Parathyroid adenoma (tissue), 2 donors: ENCODE data around the gene SEPTIN6.

Experiments
- H2AFZ ChIP-seq: fragments of 300-600 bp; sonication (generic); one replicate; pipeline ENCODE4 v1.7.0; 2017; ENCODE audit warnings: antibody characterized with exemption, mild to moderate bottlenecking
- H3K27ac ChIP-seq: fragments of 300-600 bp; sonication (generic); one replicate; pipeline ENCODE4 v1.7.0; 2017
- H3K27me3 ChIP-seq: fragments of 300-600 bp; sonication (generic); one replicate; pipeline ENCODE4 v1.7.0; 2017; ENCODE audit warnings: low read length; ENCODE audit not compliant: control insufficient read depth, insufficient read depth
- H3K36me3 ChIP-seq: fragments of 300-600 bp; sonication (generic); one replicate; pipeline ENCODE4 v1.7.0; 2017; ENCODE audit warnings: low read length; ENCODE audit not compliant: control insufficient read depth, insufficient read depth
- H3K4me1 ChIP-seq: fragments of 300-600 bp; sonication (generic); one replicate; pipeline ENCODE4 v1.7.0; 2017; ENCODE audit warnings: control low read depth
- H3K4me2 ChIP-seq: fragments of 300-600 bp; sonication (generic); one replicate; pipeline ENCODE4 v1.7.0; 2017; ENCODE audit warnings: low read length
- H3K4me3 ChIP-seq: fragments of 300-600 bp; sonication (generic); one replicate; pipeline ENCODE4 v1.7.0; 2017; ENCODE audit warnings: low read depth, low read length
- H3K79me2 ChIP-seq: fragments of 300-600 bp; sonication (generic); one replicate; pipeline ENCODE4 v1.7.0; 2017; ENCODE audit warnings: control low read depth
- H3K9ac ChIP-seq: fragments of 300-600 bp; sonication (generic); one replicate; pipeline ENCODE4 v1.7.0; 2017; ENCODE audit warnings: mild to moderate bottlenecking
- H3K9me3 ChIP-seq: fragments of 300-600 bp; sonication (generic); one replicate; pipeline ENCODE4 v1.7.0; 2017; ENCODE audit warnings: low read length; ENCODE audit not compliant: control insufficient read depth
- TF ChIP-seq, protein P1 (sequence below): fragments of 300-600 bp; sonication (generic); IDR thresholded peaks from one replicate; pipeline ENCODE4 v1.7.0; 2017; ENCODE audit warnings: antibody characterized with exemption, mild to moderate bottlenecking
- donor health status: primary hyperparathyroidism.

The SEPTIN6 gene

DNA sequence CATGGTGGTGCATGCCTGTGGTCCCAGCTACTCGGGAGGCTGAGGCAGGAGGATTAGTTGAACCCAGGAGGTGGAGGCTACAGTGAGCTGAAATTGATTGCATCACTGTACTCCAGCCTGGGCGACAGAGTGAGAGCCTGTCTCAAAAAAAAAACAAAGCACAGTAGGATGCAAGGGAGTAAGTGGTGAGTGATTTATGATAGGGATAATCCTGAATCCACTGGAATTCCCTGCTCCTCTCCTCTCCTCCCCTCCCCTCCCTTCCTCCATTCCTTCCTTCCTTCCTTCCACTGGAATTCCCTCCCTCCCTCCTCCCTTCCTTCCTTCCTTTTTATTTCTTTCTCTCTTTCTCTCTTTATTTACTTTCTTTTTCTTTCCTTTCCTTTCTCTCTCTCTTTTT is 45.9 kb downstream of the SEPTIN6 start:
- H3K9me3 ChIP-seq: no peaks in the 10 kb centered on the region
- H3K4me3 ChIP-seq: no peak overlapping the region
- no peak overlapping the region for H3K4me2 ChIP-seq
- H3K36me3 ChIP-seq: no peaks in the 10 kb centered on the region
- peaks cover 21% of the 10 kb centered on the region for H3K4me1 ChIP-seq
- no peaks in the 10 kb centered on the region for H3K27me3 ChIP-seq
- H3K79me2 ChIP-seq: no peaks in the 10 kb centered on the region
- no peak overlapping the region for H3K9ac ChIP-seq
- TF ChIP-seq, protein P1, sequence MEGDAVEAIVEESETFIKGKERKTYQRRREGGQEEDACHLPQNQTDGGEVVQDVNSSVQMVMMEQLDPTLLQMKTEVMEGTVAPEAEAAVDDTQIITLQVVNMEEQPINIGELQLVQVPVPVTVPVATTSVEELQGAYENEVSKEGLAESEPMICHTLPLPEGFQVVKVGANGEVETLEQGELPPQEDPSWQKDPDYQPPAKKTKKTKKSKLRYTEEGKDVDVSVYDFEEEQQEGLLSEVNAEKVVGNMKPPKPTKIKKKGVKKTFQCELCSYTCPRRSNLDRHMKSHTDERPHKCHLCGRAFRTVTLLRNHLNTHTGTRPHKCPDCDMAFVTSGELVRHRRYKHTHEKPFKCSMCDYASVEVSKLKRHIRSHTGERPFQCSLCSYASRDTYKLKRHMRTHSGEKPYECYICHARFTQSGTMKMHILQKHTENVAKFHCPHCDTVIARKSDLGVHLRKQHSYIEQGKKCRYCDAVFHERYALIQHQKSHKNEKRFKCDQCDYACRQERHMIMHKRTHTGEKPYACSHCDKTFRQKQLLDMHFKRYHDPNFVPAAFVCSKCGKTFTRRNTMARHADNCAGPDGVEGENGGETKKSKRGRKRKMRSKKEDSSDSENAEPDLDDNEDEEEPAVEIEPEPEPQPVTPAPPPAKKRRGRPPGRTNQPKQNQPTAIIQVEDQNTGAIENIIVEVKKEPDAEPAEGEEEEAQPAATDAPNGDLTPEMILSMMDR: no peak
- no peak overlapping the region for H3K27ac ChIP-seq
- H2AFZ ChIP-seq: no peak overlapping the region

DNA sequence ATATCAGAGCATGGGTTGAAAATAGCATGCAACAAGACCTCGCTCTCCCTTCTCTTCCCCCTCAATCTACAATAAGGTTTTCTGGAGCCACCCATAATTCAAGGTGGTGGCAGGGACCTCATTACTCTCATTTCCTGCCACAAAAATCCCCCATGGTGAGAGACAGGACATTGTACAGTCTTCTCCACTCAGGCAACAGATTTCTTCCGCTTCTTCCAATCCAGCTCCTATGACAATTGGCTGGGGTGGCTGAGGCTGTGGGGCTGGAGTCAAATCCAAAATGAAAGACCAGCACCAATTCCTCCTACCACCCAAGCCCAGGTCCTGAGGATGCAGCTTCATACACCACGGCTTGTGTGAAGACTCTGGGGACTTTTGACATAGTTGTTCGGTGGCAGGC is 46.5 kb downstream of the SEPTIN6 start:
- Histone ChIP-seq H3K9ac (no peak overlapping the region), H3K27ac (no peak overlapping the region), H3K27me3 (no peaks in the 10 kb centered on the region), H3K4me3 (no peak overlapping the region), H3K36me3 (no peaks in the 10 kb centered on the region), H3K4me2 (no peak overlapping the region), H3K79me2 (no peaks in the 10 kb centered on the region), H3K4me1 (peaks cover 21% of the 10 kb centered on the region), H3K9me3 (no peaks in the 10 kb centered on the region), H2AFZ (no peak overlapping the region)
- TF ChIP-seq, protein P1: no peak

DNA sequence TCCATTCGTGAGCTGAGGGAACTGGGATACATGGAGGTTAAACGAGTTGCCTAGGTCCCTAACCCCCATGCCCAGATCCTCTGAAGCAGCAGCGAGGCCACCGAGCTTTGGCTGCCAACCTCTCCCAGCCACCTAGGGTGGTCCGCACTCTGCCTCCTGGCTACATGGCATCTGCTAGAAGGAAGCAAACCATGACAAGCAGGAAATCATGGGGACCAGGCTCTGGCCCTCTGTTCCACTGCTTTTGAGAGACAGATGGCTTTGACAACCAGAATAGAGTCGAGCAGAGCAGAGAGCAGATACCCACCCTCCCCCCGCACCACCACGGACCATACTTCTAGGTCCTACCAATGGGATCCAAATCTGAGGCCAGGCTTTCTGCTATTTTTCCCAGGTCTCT is 49.3 kb downstream of the SEPTIN6 start:
- no peaks in the 10 kb centered on the region for H3K9me3 ChIP-seq
- no peaks in the 10 kb centered on the region for H3K79me2 ChIP-seq
- peak overlapping the region; percentile 18 for H3K4me2 ChIP-seq
- TF ChIP-seq, protein P1: no peak
- H2AFZ ChIP-seq: peak overlapping the region; percentile 60
- H3K27ac ChIP-seq: peak overlapping the region; percentile 95
- peaks cover 12% of the 10 kb centered on the region for H3K4me1 ChIP-seq
- no peak overlapping the region for H3K9ac ChIP-seq
- no peaks in the 10 kb centered on the region for H3K27me3 ChIP-seq
- no peak overlapping the region for H3K4me3 ChIP-seq
- no peaks in the 10 kb centered on the region for H3K36me3 ChIP-seq
